ENCODE measurements around the gene SHOC2. TPM values are rescaled to one million over a fixed set of nuclear protein-coding genes. Genes with fewer than 3 reads are reported as not detected.

The SHOC2 gene
- total RNA-seq, 1 donor: 98.6 TPM

DNA sequence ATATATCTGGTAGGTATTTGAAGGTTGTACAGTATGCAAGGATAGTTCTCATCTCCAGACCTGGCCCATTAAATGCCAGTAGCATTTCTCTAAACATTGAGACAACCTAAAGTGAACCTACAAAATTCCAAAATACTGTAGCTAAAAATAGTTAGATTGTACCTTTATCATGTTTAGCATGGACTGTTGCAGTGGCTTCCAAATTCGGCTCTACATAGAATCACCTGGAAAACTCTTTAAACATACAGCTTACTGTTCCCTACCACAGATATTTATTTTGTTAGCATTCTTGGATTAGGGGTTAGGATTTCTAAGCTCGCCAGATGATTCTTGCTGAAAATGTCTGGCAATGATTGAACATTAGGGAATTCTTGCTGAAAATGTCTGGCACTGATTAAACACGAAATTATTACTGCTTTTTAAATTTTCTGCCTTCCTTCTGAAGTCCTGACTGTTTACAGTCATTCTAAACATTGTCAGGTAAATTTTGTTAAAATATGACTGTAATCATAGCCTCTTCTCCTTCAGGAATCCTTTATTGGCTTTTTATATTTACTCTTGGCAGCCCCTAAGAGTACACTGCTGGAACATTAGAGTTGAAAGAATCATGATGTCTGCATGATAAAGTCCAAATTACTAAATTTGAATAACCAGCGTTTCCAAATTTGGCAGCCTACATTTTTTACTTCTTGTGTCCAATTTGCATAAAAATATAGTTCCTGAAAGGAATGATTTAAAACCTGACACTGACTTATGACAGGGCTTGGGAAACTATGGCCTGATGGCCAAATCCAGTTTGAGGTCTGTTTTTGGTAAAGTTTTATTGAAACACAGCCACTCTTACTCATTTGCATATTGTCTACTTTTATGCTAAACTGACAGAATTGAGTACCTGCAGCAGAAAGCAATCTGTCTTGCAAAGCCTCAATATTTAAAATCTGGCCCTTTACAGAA lies 40.3 kb downstream of the SHOC2 start:
- peaks cover 4% of the 10 kb centered on the region for H3K4me1 ChIP-seq (ENCODE audit: insufficient read depth, low read length)
- H3K4me3 ChIP-seq (ENCODE audit: low read length): no peak overlapping the region
- no peaks in the 10 kb centered on the region for H3K9me3 ChIP-seq (ENCODE audit: low read depth, low read length)
- H3K27me3 ChIP-seq (ENCODE audit: insufficient read depth, low read length): no peaks in the 10 kb centered on the region

DNA sequence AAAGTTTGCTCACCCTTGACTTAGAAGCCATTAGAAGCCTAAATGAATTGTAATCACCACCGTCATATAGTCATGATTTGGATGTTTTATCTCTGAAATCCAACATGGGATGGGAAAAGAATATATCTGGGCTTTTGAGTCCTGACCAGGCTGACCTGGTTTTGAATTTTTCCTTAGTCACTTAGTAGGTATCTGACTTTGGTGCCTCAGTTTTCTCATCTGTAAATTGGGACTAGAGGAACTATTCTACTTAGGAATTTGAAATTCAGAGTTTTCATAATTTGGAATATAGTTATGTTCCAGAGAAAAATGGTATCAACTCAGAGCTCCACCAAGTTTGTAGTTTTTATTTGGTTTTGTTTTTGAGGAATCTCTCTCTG lies 40.9 kb downstream of the SHOC2 start:
- Histone ChIP-seq H3K9me3 (ENCODE audit: low read depth, low read length) (no peaks in the 10 kb centered on the region), H3K4me3 (ENCODE audit: low read length) (no peak overlapping the region), H3K4me1 (ENCODE audit: insufficient read depth, low read length) (peaks cover 4% of the 10 kb centered on the region)

DNA sequence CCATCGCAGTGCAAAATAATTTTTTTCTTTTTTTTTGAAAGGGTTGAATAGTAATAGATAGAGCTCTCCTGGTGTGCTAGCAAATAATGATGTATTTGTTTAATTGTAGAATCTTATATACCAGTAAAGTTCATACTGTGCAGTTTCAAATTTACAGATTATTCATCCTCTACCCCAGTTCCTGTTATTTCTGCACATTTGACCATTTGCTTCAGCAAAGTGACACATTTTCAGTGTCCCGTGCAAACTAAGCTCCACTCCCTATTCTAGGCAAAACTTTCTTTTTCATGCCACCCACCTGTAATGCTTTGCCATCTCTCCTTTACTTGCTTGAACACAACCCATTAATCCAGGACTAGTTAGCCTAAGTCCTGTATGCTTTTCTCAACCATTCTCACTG lies 43.0 kb downstream of the SHOC2 start:
- H3K4me1 ChIP-seq (ENCODE audit: insufficient read depth, low read length): no peaks in the 10 kb centered on the region
- H3K27me3 ChIP-seq (ENCODE audit: insufficient read depth, low read length): no peaks in the 10 kb centered on the region
- H3K4me3 ChIP-seq (ENCODE audit: low read length): no peak overlapping the region
- no peaks in the 10 kb centered on the region for H3K9me3 ChIP-seq (ENCODE audit: low read depth, low read length)

More for the DNA sequence above, 40.9 kb downstream of the SHOC2 start:
- H3K27me3 ChIP-seq (ENCODE audit: insufficient read depth, low read length): no peaks in the 10 kb centered on the region

DNA sequence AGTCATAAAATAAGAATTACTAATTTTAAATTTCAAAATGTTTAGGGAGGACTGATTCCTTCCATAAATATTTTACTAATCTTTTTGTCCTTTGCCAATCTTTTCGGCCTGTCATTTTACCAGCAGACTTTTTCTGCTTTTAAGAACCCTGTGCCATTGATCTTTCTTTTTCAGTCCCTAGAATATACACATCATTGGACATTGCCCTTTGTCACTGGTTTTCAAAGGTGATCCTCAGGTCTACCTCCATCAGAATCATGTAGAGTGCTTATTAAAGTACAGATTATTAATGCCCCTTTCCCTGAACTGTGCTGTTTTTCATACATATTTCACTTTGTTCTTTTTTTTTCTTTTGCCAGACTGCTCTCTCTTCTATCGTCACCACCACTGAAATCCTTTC lies 43.8 kb downstream of the SHOC2 start:
- Histone ChIP-seq H3K4me1 (ENCODE audit: insufficient read depth, low read length) (no peaks in the 10 kb centered on the region), H3K9me3 (ENCODE audit: low read depth, low read length) (no peaks in the 10 kb centered on the region), H3K27me3 (ENCODE audit: insufficient read depth, low read length) (no peaks in the 10 kb centered on the region), H3K4me3 (ENCODE audit: low read length) (no peak overlapping the region)

DNA sequence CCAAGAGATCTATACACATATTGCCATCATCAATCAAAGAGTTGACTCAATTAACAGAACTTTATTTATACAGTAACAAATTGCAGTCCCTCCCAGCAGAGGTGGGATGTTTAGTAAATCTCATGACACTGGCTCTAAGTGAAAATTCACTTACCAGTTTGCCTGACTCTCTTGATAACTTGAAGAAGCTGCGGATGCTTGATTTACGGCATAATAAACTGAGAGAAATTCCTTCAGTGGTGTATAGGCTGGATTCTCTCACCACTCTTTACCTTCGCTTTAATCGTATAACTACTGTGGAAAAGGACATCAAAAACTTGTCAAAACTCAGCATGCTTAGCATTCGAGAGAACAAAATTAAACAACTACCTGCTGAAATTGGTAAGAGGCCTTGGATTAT lies 45.3 kb downstream of the SHOC2 start:
- H3K4me3 ChIP-seq (ENCODE audit: low read length): no peak overlapping the region
- no peaks in the 10 kb centered on the region for H3K27me3 ChIP-seq (ENCODE audit: insufficient read depth, low read length)
- H3K9me3 ChIP-seq (ENCODE audit: low read depth, low read length): no peaks in the 10 kb centered on the region
- H3K4me1 ChIP-seq (ENCODE audit: insufficient read depth, low read length): no peaks in the 10 kb centered on the region

DNA sequence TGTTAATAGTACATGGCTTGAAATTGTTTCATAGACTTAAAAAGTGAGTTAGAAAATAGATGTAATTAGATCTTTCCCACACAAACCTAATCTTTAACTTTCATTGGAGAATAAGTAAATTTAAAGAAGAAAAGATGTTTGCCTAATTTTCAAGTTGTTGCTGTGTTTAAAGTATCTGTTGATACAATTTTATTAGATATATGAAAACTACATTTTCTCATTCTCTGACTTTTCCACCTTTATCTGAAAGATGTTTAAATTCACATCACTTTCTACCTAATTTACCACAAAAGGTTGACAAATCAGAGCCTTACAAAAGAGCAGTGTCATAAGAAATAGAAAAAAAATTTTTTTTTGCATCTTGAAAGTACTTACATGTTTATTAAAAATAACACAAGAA lies 45.8 kb downstream of the SHOC2 start:
- H3K27me3 ChIP-seq (ENCODE audit: insufficient read depth, low read length): no peaks in the 10 kb centered on the region
- no peak overlapping the region for H3K4me3 ChIP-seq (ENCODE audit: low read length)
- H3K4me1 ChIP-seq (ENCODE audit: insufficient read depth, low read length): no peaks in the 10 kb centered on the region
- H3K9me3 ChIP-seq (ENCODE audit: low read depth, low read length): no peaks in the 10 kb centered on the region

DNA sequence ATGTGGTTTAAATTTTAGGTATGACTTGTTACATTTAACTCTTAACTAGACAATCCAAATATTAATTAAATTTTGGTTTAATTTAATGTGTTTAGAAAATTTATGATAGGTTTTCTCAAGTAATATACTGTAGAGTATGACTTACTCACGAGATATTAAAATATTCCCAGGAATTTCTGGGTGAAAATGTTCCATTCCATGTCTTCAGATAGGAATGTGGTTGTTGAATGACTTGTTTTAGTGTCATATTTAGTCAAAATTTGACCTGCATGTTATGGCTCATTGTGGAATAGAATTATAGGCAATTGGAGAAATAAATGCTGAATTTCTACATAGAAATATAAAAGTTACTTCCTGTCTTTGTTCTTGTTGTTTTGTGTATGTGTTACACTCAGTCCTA lies 46.7 kb downstream of the SHOC2 start:
- H3K4me1 ChIP-seq (ENCODE audit: insufficient read depth, low read length): no peaks in the 10 kb centered on the region
- H3K4me3 ChIP-seq (ENCODE audit: low read length): no peak overlapping the region

DNA sequence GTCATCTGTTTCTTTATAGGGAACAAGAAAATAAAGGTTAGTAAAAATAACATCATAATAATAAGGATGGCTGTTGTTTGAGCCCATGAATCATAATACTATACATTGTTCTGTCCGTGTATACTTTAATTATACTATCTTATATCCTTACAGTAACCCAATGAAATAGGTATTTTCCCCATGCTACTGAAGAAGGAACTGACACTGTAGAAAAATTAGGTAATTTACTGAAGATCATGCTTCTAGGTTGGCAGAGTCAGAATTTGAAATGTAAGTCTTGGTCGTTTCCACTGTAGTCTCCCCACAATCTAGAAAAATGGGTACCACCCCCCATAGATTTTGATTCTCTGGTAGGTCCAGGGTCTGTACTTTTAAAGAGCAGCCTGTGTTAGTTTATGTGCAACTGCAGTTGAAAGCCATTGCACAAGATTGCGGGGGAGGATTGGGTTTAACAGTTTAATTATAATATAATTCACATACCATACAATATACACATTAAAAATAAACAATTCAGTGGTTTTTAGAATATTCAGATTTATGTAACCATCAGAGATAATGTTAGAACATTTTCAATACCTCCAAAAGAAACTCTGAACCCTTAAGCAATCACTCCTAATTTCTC lies 47.7 kb downstream of the SHOC2 start:
- Histone ChIP-seq H3K4me3 (ENCODE audit: low read length) (no peak overlapping the region), H3K9me3 (ENCODE audit: low read depth, low read length) (no peaks in the 10 kb centered on the region), H3K27me3 (ENCODE audit: insufficient read depth, low read length) (no peaks in the 10 kb centered on the region), H3K4me1 (ENCODE audit: insufficient read depth, low read length) (no peaks in the 10 kb centered on the region)

More for the DNA sequence above, 46.7 kb downstream of the SHOC2 start:
- Histone ChIP-seq H3K27me3 (ENCODE audit: insufficient read depth, low read length) (no peaks in the 10 kb centered on the region), H3K9me3 (ENCODE audit: low read depth, low read length) (no peaks in the 10 kb centered on the region)

DNA sequence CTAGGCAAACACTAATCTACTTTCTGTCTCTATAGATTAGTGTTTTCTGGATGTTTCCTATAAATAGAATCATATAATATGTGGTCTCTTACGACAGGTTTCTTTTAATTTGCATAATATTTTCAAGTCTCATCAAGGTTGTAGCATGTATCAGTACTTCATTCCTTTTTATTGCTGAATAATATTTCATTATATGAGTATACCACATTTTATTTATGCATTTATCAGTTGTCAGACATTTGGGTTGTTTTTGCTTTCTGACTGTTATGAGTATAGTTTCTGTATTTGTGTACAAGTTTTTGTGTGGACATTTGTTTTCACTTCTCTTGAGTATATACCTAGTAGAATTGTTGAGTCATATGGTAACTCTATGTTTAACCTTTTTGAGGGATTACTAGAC lies 48.2 kb downstream of the SHOC2 start:
- Histone ChIP-seq H3K27me3 (ENCODE audit: insufficient read depth, low read length) (no peaks in the 10 kb centered on the region), H3K4me1 (ENCODE audit: insufficient read depth, low read length) (peaks cover 2% of the 10 kb centered on the region)

DNA sequence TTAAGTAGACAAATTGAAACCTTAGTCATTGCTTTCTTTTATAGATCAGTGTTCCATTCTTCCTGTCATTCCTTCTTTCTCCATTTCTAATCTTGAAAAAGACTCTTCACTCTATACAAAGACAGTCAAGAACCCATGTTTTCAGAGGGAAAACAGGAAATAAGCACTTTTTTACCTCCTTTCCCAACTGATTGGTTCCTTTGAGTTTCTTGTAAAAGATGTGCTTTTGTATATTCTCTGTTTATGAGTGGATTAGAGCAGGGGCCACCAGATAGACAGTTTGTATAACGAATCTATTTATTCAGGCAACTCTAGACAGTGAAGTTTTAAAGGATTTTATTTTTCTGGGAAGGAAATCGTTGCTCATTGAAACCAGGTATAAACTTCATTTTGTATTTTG lies 49.8 kb downstream of the SHOC2 start:
- no peak overlapping the region for H3K4me3 ChIP-seq (ENCODE audit: low read length)
- no peaks in the 10 kb centered on the region for H3K27me3 ChIP-seq (ENCODE audit: insufficient read depth, low read length)
- H3K4me1 ChIP-seq (ENCODE audit: insufficient read depth, low read length): peaks cover 5% of the 10 kb centered on the region
- no peaks in the 10 kb centered on the region for H3K9me3 ChIP-seq (ENCODE audit: low read depth, low read length)

More for the DNA sequence above, 48.2 kb downstream of the SHOC2 start:
- Histone ChIP-seq H3K9me3 (ENCODE audit: low read depth, low read length) (no peaks in the 10 kb centered on the region), H3K4me3 (ENCODE audit: low read length) (no peak overlapping the region)

DNA sequence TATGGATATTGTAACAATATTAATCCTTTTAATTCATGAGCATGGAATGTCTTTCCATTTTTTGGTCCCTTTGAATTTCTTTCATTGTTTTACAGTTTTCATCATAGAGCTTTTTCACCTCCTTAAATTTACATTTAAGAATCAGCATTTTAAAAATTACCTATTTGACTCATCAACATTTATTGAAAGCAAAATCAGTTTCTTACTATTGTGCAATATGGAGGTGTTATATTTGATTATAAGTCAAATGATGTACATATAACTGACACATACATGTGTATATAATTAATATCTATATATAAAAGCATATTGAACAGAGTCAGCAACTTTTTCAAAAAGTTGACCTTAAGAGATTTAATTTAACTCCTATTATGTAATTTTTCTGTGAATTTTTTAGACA lies 52.2 kb downstream of the SHOC2 start:
- H3K4me3 ChIP-seq (ENCODE audit: low read length): no peak overlapping the region
- H3K9me3 ChIP-seq (ENCODE audit: low read depth, low read length): no peaks in the 10 kb centered on the region
- no peaks in the 10 kb centered on the region for H3K27me3 ChIP-seq (ENCODE audit: insufficient read depth, low read length)
- H3K4me1 ChIP-seq (ENCODE audit: insufficient read depth, low read length): peaks cover 5% of the 10 kb centered on the region

DNA sequence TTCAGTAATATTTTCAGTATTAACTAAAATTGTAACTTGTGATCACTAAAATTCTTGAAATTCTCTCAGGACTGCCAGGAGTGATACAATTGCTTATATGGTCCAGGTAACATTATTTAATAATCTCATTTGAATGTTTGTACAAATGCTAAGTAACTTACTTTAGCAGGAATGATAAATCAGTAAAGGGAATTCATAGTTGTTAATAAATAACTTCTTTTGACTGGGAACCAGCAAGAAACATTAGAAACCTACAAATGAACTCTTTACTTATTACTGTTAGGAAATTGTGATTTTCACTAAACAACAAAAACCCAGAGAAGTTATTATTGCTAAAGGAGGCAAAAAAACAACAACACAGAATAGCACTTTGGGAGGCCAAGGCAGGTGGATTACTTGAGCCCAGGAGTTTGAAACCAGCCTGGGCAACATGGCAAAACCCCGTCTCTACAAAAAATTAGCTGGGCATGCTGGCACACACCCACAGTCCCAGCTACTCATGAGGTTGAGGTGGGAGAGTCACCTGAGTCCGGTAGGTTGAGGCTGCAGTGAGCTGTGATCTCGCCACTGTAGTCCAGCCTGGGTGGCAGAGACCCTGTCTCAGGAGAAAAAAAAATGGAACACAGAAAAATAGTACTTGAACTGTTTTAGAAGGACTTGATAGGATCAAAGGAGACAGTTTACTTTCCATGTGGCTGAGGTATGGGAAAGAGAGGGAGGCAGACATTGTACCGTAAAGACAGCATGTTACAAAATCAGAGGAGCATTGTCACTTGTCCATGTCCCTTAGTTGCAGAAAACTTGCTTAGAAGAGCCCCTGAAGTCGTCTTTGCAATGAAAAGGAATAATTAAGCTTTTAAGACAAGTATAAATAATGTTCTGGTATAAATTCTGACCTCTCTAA lies 53.1 kb downstream of the SHOC2 start:
- no peaks in the 10 kb centered on the region for H3K27me3 ChIP-seq (ENCODE audit: insufficient read depth, low read length)
- H3K4me1 ChIP-seq (ENCODE audit: insufficient read depth, low read length): peaks cover 5% of the 10 kb centered on the region
- no peaks in the 10 kb centered on the region for H3K9me3 ChIP-seq (ENCODE audit: low read depth, low read length)
- H3K4me3 ChIP-seq (ENCODE audit: low read length): no peak overlapping the region

DNA sequence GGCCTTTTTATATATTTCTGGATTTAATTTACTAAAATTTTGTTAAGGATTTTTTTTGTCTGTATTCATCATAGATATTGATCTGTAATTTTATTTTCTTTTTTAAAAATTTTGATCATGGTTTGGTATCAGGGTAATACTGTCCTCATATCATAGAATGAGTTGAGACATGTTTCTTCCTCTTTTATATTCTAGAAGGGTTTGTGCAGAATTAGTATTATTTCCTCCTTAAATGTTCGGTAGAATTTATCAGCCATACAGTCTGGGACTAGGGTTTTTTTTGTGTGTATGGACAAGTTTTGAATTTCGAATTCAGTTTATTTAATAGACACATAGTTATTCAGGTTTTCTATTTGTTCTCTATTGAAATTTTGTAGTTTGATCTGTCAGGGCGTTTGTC lies 54.0 kb downstream of the SHOC2 start:
- H3K9me3 ChIP-seq (ENCODE audit: low read depth, low read length): no peaks in the 10 kb centered on the region
- peaks cover 5% of the 10 kb centered on the region for H3K4me1 ChIP-seq (ENCODE audit: insufficient read depth, low read length)
- H3K27me3 ChIP-seq (ENCODE audit: insufficient read depth, low read length): no peaks in the 10 kb centered on the region
- H3K4me3 ChIP-seq (ENCODE audit: low read length): no peak overlapping the region

DNA sequence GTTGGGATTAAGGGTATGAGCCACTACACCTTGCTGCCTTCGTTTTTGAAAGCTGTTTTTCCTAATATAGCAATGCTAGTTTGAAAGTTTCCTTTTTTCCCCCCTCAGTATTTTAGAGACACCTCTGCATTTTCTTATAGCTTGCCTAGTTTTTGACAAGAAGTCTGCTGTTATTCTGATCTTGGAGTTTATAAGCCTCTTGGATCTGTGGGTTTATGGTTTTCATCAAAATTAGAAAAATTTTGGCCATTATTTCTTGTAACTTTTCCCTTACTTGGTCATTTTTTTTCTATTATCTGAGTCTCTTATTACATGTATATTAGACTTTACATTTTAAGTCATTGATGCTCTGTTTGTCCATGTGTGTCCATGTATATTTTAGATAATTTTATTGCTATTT lies 57.2 kb downstream of the SHOC2 start:
- Histone ChIP-seq H3K27me3 (ENCODE audit: insufficient read depth, low read length) (no peaks in the 10 kb centered on the region), H3K9me3 (ENCODE audit: low read depth, low read length) (no peaks in the 10 kb centered on the region), H3K4me3 (ENCODE audit: low read length) (no peak overlapping the region), H3K4me1 (ENCODE audit: insufficient read depth, low read length) (peaks cover 22% of the 10 kb centered on the region)

DNA sequence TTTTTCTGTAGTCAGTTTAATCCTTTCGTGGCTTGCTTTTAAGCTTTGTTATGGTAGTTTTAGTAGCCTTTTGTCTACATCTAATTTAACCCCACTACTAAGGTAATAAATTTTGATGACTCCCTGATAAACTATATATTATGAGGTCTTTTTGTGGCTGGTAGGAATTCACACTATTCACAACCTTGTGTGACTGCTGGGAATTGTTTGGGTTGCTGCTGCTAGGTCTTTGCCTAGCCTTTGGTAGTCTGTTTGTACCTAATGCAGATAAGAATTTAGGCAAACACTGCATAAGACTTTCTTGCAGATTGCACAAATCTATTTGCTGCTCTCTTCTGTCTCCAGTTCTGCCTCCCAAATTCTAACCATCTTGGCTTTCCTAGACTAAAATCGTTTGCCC lies 58.3 kb downstream of the SHOC2 start:
- no peak overlapping the region for H3K4me3 ChIP-seq (ENCODE audit: low read length)
- peaks cover 20% of the 10 kb centered on the region for H3K4me1 ChIP-seq (ENCODE audit: insufficient read depth, low read length)
- H3K27me3 ChIP-seq (ENCODE audit: insufficient read depth, low read length): no peaks in the 10 kb centered on the region
- no peaks in the 10 kb centered on the region for H3K9me3 ChIP-seq (ENCODE audit: low read depth, low read length)

All from mononuclear cell (primary cell).